ENCODE measurements around the gene CCL22.

DNA sequence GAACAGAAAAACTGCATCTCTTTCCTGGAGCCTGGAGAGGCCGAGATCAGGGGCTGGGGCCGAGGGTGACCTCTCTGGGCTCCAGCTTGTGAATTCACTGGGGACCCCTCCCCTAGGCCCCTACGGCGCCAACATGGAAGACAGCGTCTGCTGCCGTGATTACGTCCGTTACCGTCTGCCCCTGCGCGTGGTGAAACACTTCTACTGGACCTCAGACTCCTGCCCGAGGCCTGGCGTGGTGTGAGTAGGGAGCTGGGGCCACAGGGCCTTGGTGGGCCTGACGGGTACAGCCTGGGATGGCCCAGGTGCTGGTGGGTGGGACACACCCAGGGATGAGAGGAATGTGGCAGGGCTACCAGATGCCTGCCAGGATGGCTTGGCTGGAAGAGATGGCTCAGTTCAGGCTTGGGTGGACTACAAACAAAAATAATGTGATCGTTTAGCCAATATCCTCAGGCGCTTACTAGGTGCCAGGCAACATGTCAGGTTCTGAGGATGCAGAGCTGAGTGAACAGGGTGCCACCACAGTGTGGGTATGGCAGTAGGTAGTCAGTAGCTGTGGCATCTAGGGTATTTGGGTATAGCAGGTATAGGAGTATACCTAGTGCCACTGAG, 1.8 kb downstream of the CCL22 start:
- TF ChIP-seq, protein P1, sequence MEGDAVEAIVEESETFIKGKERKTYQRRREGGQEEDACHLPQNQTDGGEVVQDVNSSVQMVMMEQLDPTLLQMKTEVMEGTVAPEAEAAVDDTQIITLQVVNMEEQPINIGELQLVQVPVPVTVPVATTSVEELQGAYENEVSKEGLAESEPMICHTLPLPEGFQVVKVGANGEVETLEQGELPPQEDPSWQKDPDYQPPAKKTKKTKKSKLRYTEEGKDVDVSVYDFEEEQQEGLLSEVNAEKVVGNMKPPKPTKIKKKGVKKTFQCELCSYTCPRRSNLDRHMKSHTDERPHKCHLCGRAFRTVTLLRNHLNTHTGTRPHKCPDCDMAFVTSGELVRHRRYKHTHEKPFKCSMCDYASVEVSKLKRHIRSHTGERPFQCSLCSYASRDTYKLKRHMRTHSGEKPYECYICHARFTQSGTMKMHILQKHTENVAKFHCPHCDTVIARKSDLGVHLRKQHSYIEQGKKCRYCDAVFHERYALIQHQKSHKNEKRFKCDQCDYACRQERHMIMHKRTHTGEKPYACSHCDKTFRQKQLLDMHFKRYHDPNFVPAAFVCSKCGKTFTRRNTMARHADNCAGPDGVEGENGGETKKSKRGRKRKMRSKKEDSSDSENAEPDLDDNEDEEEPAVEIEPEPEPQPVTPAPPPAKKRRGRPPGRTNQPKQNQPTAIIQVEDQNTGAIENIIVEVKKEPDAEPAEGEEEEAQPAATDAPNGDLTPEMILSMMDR (IDR thresholded peaks at IDR 0.05), result no peak
- no peak for TF ChIP-seq POLR2A (IDR thresholded peaks at IDR 0.05)
- TF ChIP-seq POLR2AphosphoS5 (IDR thresholded peaks at IDR 0.05; ENCODE audit: insufficient read depth in 1 of 2, low read depth in 1 of 2), result no peak
